Loucy (cell line): ENCODE measurements around the gene GRAMD1C.

Source experiments
- EZH2phosphoT487 ChIP-seq: fragments of 200-600 bp; IDR thresholded peaks from 2 replicates; pipeline ENCODE4 v1.6.1; 2018; ENCODE audit warnings: antibody characterized with exemption, mild to moderate bottlenecking, moderate library complexity, borderline replicate concordance
- TF ChIP-seq, protein P1 (sequence below): fragments of 200-600 bp; sonication (generic); conservative IDR thresholded peaks from 2 replicates; pipeline ENCODE4 v1.5.1; 2014; ENCODE audit warnings: mild to moderate bottlenecking, antibody characterized with exemption, low read length

DNA sequence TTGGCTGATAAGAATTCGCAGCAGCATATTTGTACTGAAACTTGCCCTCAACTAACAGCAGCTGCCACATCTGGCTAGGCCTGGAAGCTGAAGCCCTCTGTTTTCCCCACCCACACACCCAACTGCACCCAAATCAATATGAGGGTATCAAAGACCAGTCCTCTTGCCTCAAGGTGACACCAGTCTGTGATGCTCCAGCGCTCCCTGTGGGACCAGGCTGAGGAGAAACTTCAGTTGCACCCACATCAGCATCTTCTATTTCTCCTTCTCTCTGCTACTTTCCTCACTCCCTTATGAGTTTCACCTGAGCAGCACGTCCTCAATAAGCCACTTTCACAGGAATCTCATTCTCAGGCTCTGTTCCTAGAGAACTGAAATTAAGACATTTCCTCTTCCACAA is 18.7 kb upstream of the GRAMD1C start:
- TF ChIP-seq, protein P1, sequence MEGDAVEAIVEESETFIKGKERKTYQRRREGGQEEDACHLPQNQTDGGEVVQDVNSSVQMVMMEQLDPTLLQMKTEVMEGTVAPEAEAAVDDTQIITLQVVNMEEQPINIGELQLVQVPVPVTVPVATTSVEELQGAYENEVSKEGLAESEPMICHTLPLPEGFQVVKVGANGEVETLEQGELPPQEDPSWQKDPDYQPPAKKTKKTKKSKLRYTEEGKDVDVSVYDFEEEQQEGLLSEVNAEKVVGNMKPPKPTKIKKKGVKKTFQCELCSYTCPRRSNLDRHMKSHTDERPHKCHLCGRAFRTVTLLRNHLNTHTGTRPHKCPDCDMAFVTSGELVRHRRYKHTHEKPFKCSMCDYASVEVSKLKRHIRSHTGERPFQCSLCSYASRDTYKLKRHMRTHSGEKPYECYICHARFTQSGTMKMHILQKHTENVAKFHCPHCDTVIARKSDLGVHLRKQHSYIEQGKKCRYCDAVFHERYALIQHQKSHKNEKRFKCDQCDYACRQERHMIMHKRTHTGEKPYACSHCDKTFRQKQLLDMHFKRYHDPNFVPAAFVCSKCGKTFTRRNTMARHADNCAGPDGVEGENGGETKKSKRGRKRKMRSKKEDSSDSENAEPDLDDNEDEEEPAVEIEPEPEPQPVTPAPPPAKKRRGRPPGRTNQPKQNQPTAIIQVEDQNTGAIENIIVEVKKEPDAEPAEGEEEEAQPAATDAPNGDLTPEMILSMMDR, result no peak
- no peak for TF ChIP-seq EZH2phosphoT487
